DOHH2 (cell line): ENCODE results near the gene DNAI4.

Experiments
- H3F3A ChIP-seq: fragments of 200-600 bp; sonication (generic), shearing (Covaris generic); 2 replicates; pipeline ENCODE4 v1.6.0; 2016; ENCODE audit warnings: antibody characterized with exemption, mild to moderate bottlenecking; ENCODE audit not compliant: control insufficient read depth, insufficient read depth
- H3K27ac ChIP-seq: fragments of 200-600 bp; sonication (generic); 2 replicates; pipeline ENCODE4 v1.5.1; 2014; ENCODE audit warnings: low read depth, mild to moderate bottlenecking, low read length, moderate library complexity
- H3K27me3 ChIP-seq: fragments of 200-600 bp; sonication (generic); 2 replicates; pipeline ENCODE4 v1.6.1; 2014; ENCODE audit warnings: mild to moderate bottlenecking, low read length, mixed read lengths; ENCODE audit not compliant: control insufficient read depth
- H3K36me3 ChIP-seq: fragments of 200-600 bp; sonication (generic); 2 replicates; pipeline ENCODE4 v1.6.1; 2014; ENCODE audit warnings: mild to moderate bottlenecking, low read length, moderate library complexity, mixed read lengths; ENCODE audit not compliant: control insufficient read depth
- H3K4me1 ChIP-seq: fragments of 200-600 bp; sonication (generic); 2 replicates; pipeline ENCODE4 v1.6.1; 2014; ENCODE audit warnings: mild to moderate bottlenecking, low read length, mixed read lengths; ENCODE audit not compliant: control insufficient read depth
- H3K4me2 ChIP-seq: fragments of 200-600 bp; sonication (generic); 2 replicates; pipeline ENCODE4 v1.6.0; 2014; ENCODE audit warnings: mild to moderate bottlenecking, low read length, moderate library complexity
- H3K4me3 ChIP-seq: fragments of 200-600 bp; sonication (generic); 2 replicates; pipeline ENCODE4 v1.5.1; 2014; ENCODE audit warnings: mild to moderate bottlenecking, low read length, mixed read lengths
- H3K79me2 ChIP-seq: fragments of 200-600 bp; sonication (generic); 2 replicates; pipeline ENCODE4 v1.6.1; 2014; ENCODE audit warnings: mild to moderate bottlenecking, low read length, mixed read lengths; ENCODE audit not compliant: control insufficient read depth
- H3K9me2 ChIP-seq: fragments of 200-600 bp; sonication (generic); replicated peaks from 2 replicates; pipeline ENCODE4 v1.6.1; 2014; ENCODE audit warnings: mild to moderate bottlenecking, low read length, mixed read lengths; ENCODE audit not compliant: control insufficient read depth
- H3K9me3 ChIP-seq: fragments of 200-600 bp; sonication (generic); 2 replicates; pipeline ENCODE4 v1.6.1; 2014; ENCODE audit warnings: antibody characterized with exemption, low read length, mixed read lengths; ENCODE audit not compliant: control insufficient read depth, insufficient read depth
- H4K20me1 ChIP-seq: fragments of 200-600 bp; sonication (generic); 2 replicates; pipeline ENCODE4 v1.6.0; 2014; ENCODE audit warnings: low read depth, mild to moderate bottlenecking, antibody characterized with exemption, low read length, moderate library complexity; ENCODE audit not compliant: control insufficient read depth, insufficient read depth
- CTCF ChIP-seq: fragments of 200-600 bp; sonication (generic); IDR thresholded peaks from one replicate; pipeline ENCODE4 v1.5.1; 2014; ENCODE audit warnings: antibody characterized with exemption, mild to moderate bottlenecking, low read depth, low read length; ENCODE audit not compliant: poor library complexity, severe bottlenecking
- EZH2phosphoT487 ChIP-seq: fragments of 200-600 bp; sonication (generic); IDR thresholded peaks from 2 replicates; pipeline ENCODE4 v1.6.1; 2017; ENCODE audit warnings: borderline replicate concordance, mild to moderate bottlenecking, antibody characterized with exemption, low read length, moderate library complexity, mixed read lengths

DNAI4 gene

DNA sequence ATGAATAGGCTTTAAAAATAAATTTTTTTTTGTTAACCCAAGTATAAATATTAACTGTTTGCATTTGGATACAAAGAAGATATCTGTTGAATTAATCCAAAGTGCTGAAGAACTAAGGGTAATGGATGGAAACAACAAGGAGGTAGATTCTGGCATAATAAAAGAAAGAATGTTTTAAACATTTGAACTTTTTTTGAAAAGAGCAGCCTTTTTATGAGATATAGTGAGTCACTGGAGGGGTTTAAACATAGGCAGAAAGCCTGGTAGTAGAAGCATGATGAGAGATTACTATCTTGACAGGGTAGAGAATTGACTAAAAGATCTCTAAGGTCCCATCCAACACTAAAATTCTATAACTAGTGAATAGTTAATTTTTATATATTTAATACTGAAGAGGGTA is 2.9 kb upstream of the DNAI4 start:
- H3K4me2 ChIP-seq: peak overlapping the region; percentile 17; the same call in 1 of the 2 replicates
- H3F3A ChIP-seq: peaks cover 19% of the 10 kb centered on the region
- no peak for TF ChIP-seq CTCF
- no peak for TF ChIP-seq EZH2phosphoT487
- H3K4me3 ChIP-seq: no peak overlapping the region
- peaks cover 42% of the 10 kb centered on the region for H3K4me1 ChIP-seq
- H3K9me2 ChIP-seq: no peaks in the 10 kb centered on the region
- H3K79me2 ChIP-seq: peaks cover 69% of the 10 kb centered on the region
- no peak overlapping the region for H3K27ac ChIP-seq
- no peaks in the 10 kb centered on the region for H3K9me3 ChIP-seq
- no peaks in the 10 kb centered on the region for H3K27me3 ChIP-seq
- peaks cover 29% of the 10 kb centered on the region for H3K36me3 ChIP-seq
- H4K20me1 ChIP-seq: peaks cover 9% of the 10 kb centered on the region; the same call in 1 of the 2 replicates

DNA sequence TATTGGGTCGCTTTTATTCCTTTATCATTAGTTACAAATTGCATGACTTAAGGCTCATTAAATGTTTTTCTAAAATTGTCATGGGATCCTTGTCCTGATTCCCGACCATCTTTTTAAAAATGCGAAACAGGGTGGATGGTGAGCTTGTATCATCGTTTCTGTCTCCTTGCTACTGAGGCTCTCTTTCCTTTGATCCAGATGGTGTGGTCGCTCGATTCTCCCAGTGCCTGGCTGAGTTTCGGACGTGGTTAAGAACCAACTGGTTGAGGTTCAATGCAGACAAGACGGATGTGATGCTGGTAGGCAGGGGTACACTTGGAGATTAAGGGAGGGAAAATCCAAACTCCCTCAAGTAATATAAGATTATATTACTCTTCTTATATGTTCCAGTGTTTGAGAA is 1.3 kb upstream of the DNAI4 start:
- no peaks in the 10 kb centered on the region for H3K27me3 ChIP-seq
- no peaks in the 10 kb centered on the region for H3K9me3 ChIP-seq
- H3K9me2 ChIP-seq: no peaks in the 10 kb centered on the region
- H3F3A ChIP-seq: peaks cover 19% of the 10 kb centered on the region
- H3K4me2 ChIP-seq: peak overlapping the region; percentile 85
- 0 out of 2 replicates have a peak overlapping the region, but pooled peaks have one; percentile 72 for H3K27ac ChIP-seq
- H3K79me2 ChIP-seq: peaks cover 61% of the 10 kb centered on the region
- no peak for TF ChIP-seq CTCF
- no peak for TF ChIP-seq EZH2phosphoT487
- H4K20me1 ChIP-seq: peaks cover 9% of the 10 kb centered on the region; the same call in 1 of the 2 replicates
- peaks cover 31% of the 10 kb centered on the region for H3K36me3 ChIP-seq
- H3K4me1 ChIP-seq: peaks cover 33% of the 10 kb centered on the region
- peak overlapping the region; percentile 77 for H3K4me3 ChIP-seq

DNA sequence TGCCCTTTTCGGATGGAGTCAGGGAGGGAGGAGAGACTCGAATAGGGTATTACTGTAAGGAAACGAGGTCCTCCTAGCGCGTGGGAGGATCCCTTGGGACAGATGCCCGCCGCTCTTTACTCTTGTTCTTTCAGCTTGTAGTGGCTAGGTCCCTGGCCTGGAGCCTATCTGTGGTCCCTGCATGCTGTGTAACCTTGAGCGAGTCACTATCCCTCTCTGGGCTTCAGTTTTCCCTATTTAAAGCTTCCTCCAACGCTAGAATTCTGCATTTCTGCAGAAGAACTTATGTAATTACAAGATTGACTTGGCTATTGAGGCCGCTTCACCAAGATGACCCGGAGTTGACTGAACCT is 878 bp upstream of the DNAI4 start:
- Histone ChIP-seq H3K79me2 (peaks cover 59% of the 10 kb centered on the region), H3K4me3 (peak overlapping the region; percentile 77), H3K27me3 (no peaks in the 10 kb centered on the region), H3F3A (peaks cover 19% of the 10 kb centered on the region), H4K20me1 (peaks cover 9% of the 10 kb centered on the region; the same call in 1 of the 2 replicates), H3K36me3 (peaks cover 32% of the 10 kb centered on the region), H3K4me1 (peaks cover 33% of the 10 kb centered on the region), H3K9me3 (no peaks in the 10 kb centered on the region), H3K4me2 (peak overlapping the region; percentile 85), H3K9me2 (no peaks in the 10 kb centered on the region), H3K27ac (peak overlapping the region; percentile 72)
- TF ChIP-seq EZH2phosphoT487: no peak
- TF ChIP-seq CTCF: peak; percentile 27

- Histone ChIP-seq H3K4me3 (no peak overlapping the region), H3K4me2 (no peak overlapping the region), H3F3A (no peaks in the 10 kb centered on the region), H3K9me2 (no peaks in the 10 kb centered on the region), H4K20me1 (no peaks in the 10 kb centered on the region), H3K79me2 (peaks cover 33% of the 10 kb centered on the region), H3K27ac (no peak overlapping the region), H3K36me3 (peaks cover 20% of the 10 kb centered on the region), H3K27me3 (no peaks in the 10 kb centered on the region), H3K4me1 (peaks cover 11% of the 10 kb centered on the region), H3K9me3 (0 out of 2 replicates have a peak, but pooled peaks cover 3% of the 10 kb centered on the region)
- no peak for TF ChIP-seq CTCF
- TF ChIP-seq EZH2phosphoT487: no peak
Observed at GRCh38 chr1:66920543-66920942, 4.1 kb downstream of the DNAI4 start.
